22Rv1 (cell line): Measurements from ENCODE around the gene GNG11.

Experiments
- ZFX ChIP-seq: fragments of 450-650 bp; IDR thresholded peaks from 2 replicates; pipeline ENCODE4 v1.6.1; 2017; ENCODE audit warnings: antibody characterized with exemption, borderline replicate concordance
- TF ChIP-seq, protein P1 (sequence below): fragments of 450-650 bp; IDR thresholded peaks from 2 replicates; pipeline ENCODE4 v1.5.1; 2017; ENCODE audit warnings: mild to moderate bottlenecking

DNA sequence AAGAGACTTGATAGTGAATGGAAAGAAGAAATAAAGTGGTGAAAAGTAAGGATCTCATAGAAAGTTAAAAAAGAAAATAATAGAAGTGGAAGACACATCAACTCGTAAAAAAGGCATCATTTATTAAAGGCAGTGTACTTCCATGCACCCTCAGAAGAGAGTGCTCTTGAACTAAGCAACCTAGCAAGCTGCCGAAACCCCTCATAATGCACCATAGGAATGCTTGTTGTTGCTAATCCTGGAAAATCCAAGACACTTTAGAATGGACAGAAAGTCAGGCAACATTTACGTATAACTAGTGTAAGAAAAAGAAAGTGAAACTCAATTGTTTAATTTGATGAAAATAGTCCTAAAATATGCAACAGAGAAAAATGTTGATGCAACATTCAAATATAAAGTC is 43.8 kb upstream of the GNG11 start:
- TF ChIP-seq, protein P1, sequence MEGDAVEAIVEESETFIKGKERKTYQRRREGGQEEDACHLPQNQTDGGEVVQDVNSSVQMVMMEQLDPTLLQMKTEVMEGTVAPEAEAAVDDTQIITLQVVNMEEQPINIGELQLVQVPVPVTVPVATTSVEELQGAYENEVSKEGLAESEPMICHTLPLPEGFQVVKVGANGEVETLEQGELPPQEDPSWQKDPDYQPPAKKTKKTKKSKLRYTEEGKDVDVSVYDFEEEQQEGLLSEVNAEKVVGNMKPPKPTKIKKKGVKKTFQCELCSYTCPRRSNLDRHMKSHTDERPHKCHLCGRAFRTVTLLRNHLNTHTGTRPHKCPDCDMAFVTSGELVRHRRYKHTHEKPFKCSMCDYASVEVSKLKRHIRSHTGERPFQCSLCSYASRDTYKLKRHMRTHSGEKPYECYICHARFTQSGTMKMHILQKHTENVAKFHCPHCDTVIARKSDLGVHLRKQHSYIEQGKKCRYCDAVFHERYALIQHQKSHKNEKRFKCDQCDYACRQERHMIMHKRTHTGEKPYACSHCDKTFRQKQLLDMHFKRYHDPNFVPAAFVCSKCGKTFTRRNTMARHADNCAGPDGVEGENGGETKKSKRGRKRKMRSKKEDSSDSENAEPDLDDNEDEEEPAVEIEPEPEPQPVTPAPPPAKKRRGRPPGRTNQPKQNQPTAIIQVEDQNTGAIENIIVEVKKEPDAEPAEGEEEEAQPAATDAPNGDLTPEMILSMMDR = no peak
- TF ChIP-seq ZFX = no peak
